ENCODE results near the gene SS18L1. TPM values are rescaled to one million over a fixed set of nuclear protein-coding genes. Genes with fewer than 3 reads are reported as not detected.

The SS18L1 gene
- total and polyA plus RNA-seq, 8 donors: 5.5 to 34.8 (median 9.3) TPM

- Histone ChIP-seq H3K4me1 (peaks cover 15 to 23% (median 19%) of the 10 kb centered on the region in 4 donors), H3K27me3 (peaks cover 42 to 95% (median 87%) of the 10 kb centered on the region in 3 donors), H3K36me3 (no peaks in the 10 kb centered on the region), H3K4me3 (no peak overlapping the region), H3K9me3 (no peaks in the 10 kb centered on the region), H3K27ac (no peak overlapping the region)
- TF ChIP-seq POLR2A (IDR thresholded peaks at IDR 0.05): no peak
- TF ChIP-seq EP300 (IDR thresholded peaks at IDR 0.05): no peak
- 54 to 60% (median 56%) methylated on average over 12 to 38 of the region's 38 CpGs for WGBS, 5 donors
- intact Hi-C loops (cut with DNase I; ENCODE audit: low total_unique reads): no loop called here
- DNase-seq: no peak
These were observed 74.6 kb downstream of the SS18L1 start for GRCh38 chr20:62217913-62218773.

GRCh38 chr20:62219101-62219991, 75.8 kb downstream of the SS18L1 start:
- no peaks in the 10 kb centered on the region for H3K36me3 ChIP-seq
- peak overlapping the region; percentile 38 to 52 (median 44) for H3K4me3 ChIP-seq
- peak in 1 of 2 donors; percentile 41 for DNase-seq
- H3K9me3 ChIP-seq: no peaks in the 10 kb centered on the region
- H3K27me3 ChIP-seq: peaks cover 42 to 99% (median 93%) of the 10 kb centered on the region in 3 donors
- WGBS, 5 donors: 1 to 3% (median 2%) methylated on average over 32 to 84 of the region's 84 CpGs
- intact Hi-C loops (cut with DNase I; ENCODE audit: low total_unique reads): no loop called here
- H3K27ac ChIP-seq: no peak overlapping the region
- H3K4me1 ChIP-seq: peaks cover 15 to 23% (median 19%) of the 10 kb centered on the region in 4 donors
- TF ChIP-seq POLR2AphosphoS5 (IDR thresholded peaks at IDR 0.05) (no peak), POLR2A (IDR thresholded peaks at IDR 0.05) (no peak), EP300 (IDR thresholded peaks at IDR 0.05) (no peak), CTCF (IDR thresholded peaks at IDR 0.05) (no peak)

- peak; percentile 53 to 86 for DNase-seq
- peak within 1 kb of the TSS; percentile 38 to 52 (median 44) for H3K4me3 ChIP-seq
These were observed 76.6 kb downstream of the SS18L1 start, which contains the start of gene HRH3 for GRCh38 chr20:62219992-62220665. HRH3 (minus strand) TSS chr20:62220278; CDS start chr20:62219970, 308 bp downstream.

More at GRCh38 chr20:62219992-62220665, 76.6 kb downstream of the SS18L1 start, which contains the start of gene HRH3:
- Histone ChIP-seq H3K36me3 (no peaks in the 10 kb centered on the region), H3K4me1 (peaks cover 15 to 23% (median 19%) of the 10 kb centered on the region in 4 donors), H3K9me3 (no peaks in the 10 kb centered on the region), H3K27ac (no peak within 1 kb of the TSS), H3K27me3 (peaks cover 42 to 99% (median 87%) of the 10 kb centered on the region in 3 donors)
- intact Hi-C loops (cut with DNase I; ENCODE audit: low total_unique reads): no loop called here
- WGBS, 5 donors: 0 to 2% (median 1%) methylated on average over 10 to 84 of the region's 84 CpGs
- TF ChIP-seq EP300 (IDR thresholded peaks at IDR 0.05) (no peak), POLR2A (IDR thresholded peaks at IDR 0.05) (no peak), CTCF (IDR thresholded peaks at IDR 0.05) (no peak), POLR2AphosphoS5 (IDR thresholded peaks at IDR 0.05) (no peak)
